NCI-H1436 (cell line): Measurements from ENCODE around the gene TMED6.
A peak's percentile ranks its signal among the peaks of the same experiment; 100 is the strongest.

Experiments used
- DNase-seq: peaks from one replicate; lab custom pipeline; 2025; lab: John Stamatoyannopoulos, UW

Gene TMED6

GRCh38 chr16:69324013-69324531 is 27.5 kb downstream of the TMED6 start:
- no peak for DNase-seq

- DNase-seq = no peak
These were observed 28.2 kb downstream of the TMED6 start for GRCh38 chr16:69323415-69323814.

GRCh38 chr16:69322343-69322742 is 29.2 kb downstream of the TMED6 start:
- DNase-seq = no peak

- DNase-seq = no peak
These were observed 30.5 kb downstream of the TMED6 start for GRCh38 chr16:69321080-69321479.

GRCh38 chr16:69320740-69321073 is 30.9 kb downstream of the TMED6 start:
- DNase-seq = no peak

- no peak for DNase-seq
These were observed 31.5 kb downstream of the TMED6 start for GRCh38 chr16:69319826-69320739.

- DNase-seq = no peak
These were observed 32.2 kb downstream of the TMED6 start for GRCh38 chr16:69319381-69319780.

- DNase-seq = no peak
These were observed 32.7 kb downstream of the TMED6 start for GRCh38 chr16:69318911-69319289.

- DNase-seq = no peak
These were observed 33.2 kb downstream of the TMED6 start for GRCh38 chr16:69318177-69318910.

- no peak for DNase-seq
These were observed 35.0 kb downstream of the TMED6 start for GRCh38 chr16:69316595-69317034.

- DNase-seq = no peak
These were observed 35.9 kb downstream of the TMED6 start for GRCh38 chr16:69315486-69316311.

GRCh38 chr16:69314534-69314933 is 37.1 kb downstream of the TMED6 start:
- no peak for DNase-seq

GRCh38 chr16:69313469-69313868 is 38.1 kb downstream of the TMED6 start:
- DNase-seq = no peak

GRCh38 chr16:69311533-69312387 is 39.8 kb downstream of the TMED6 start:
- DNase-seq = no peak

GRCh38 chr16:69310653-69311532 is 40.7 kb downstream of the TMED6 start, which contains the start of gene VPS4A:
TSS of gene VPS4A (plus strand) at chr16:69311350. CDS start at chr16:69311512, 162 bp downstream.
- peak; percentile 94 for DNase-seq

- no peak for DNase-seq
These were observed 42.3 kb downstream of the TMED6 start for GRCh38 chr16:69309316-69309715.

- DNase-seq = no peak
These were observed 43.7 kb downstream of the TMED6 start for GRCh38 chr16:69307856-69308255.

- DNase-seq = no peak
These were observed 44.5 kb downstream of the TMED6 start for GRCh38 chr16:69307091-69307490.

- DNase-seq = no peak
These were observed 45.6 kb downstream of the TMED6 start for GRCh38 chr16:69306031-69306430.

GRCh38 chr16:69302301-69302700 is 49.3 kb downstream of the TMED6 start:
- no peak for DNase-seq
